Trophoblast cell (in vitro differentiated cells and primary cell): ENCODE data around the gene FEM1B.

Experiments used
- DNase-seq, 2 donors: peaks; one replicate each; pipeline ENCODE4 v3.0.0-alpha.2; 2016
- H2AFZ ChIP-seq: 2 replicates; pipeline ENCODE4 v1.6.1; 2013; ENCODE audit warnings: low read length, moderate library complexity, mild to moderate bottlenecking; ENCODE audit not compliant: insufficient read depth, poor library complexity
- H2AK5ac ChIP-seq: 2 replicates; pipeline ENCODE4 v1.6.1; 2013; ENCODE audit warnings: mild to moderate bottlenecking, low read length
- H2BK120ac ChIP-seq: 2 replicates; pipeline ENCODE4 v1.6.1; 2013; ENCODE audit warnings: low read length, mild to moderate bottlenecking, moderate library complexity; ENCODE audit not compliant: insufficient read depth, poor library complexity
- H2BK12ac ChIP-seq: 2 replicates; pipeline ENCODE4 v1.6.1; 2013; ENCODE audit warnings: mild to moderate bottlenecking, low read length, moderate library complexity
- H2BK5ac ChIP-seq: 2 replicates; pipeline ENCODE4 v1.6.1; 2013; ENCODE audit warnings: low read length, low read depth, moderate library complexity, mild to moderate bottlenecking; ENCODE audit not compliant: poor library complexity
- H3K14ac ChIP-seq: 2 replicates; pipeline ENCODE4 v1.6.1; 2013; ENCODE audit warnings: mild to moderate bottlenecking, low read length
- H3K18ac ChIP-seq: 2 replicates; pipeline ENCODE4 v1.6.1; 2013; ENCODE audit warnings: mild to moderate bottlenecking, low read length
- H3K23ac ChIP-seq: 2 replicates; pipeline ENCODE4 v1.6.1; 2013; ENCODE audit warnings: low read length
- H3K27ac ChIP-seq: 2 replicates; pipeline ENCODE4 v1.5.1; 2013; ENCODE audit warnings: low read depth, mild to moderate bottlenecking, inconsistent platforms, low read length, moderate library complexity
- H3K27me3 ChIP-seq: 2 replicates; pipeline ENCODE4 v1.6.1; 2013; ENCODE audit warnings: inconsistent platforms, mild to moderate bottlenecking, low read length, moderate library complexity; ENCODE audit not compliant: insufficient read depth
- H3K36me3 ChIP-seq, 2 experiments: 1 replicate in 1 of 2; 2 replicates in 1 of 2; pipeline ENCODE4 v1.6.1; 2013; ENCODE audit warnings: low read length in 2 of 2, mild to moderate bottlenecking in 2 of 2, moderate library complexity in 1 of 2; ENCODE audit not compliant: insufficient read depth in 2 of 2, control insufficient read depth in 1 of 2
- H3K4ac ChIP-seq: 2 replicates; pipeline ENCODE4 v1.6.1; 2013; ENCODE audit warnings: low read depth, mild to moderate bottlenecking, low read length, moderate library complexity
- H3K4me1 ChIP-seq, 2 experiments: 1 replicate in 1 of 2; 2 replicates in 1 of 2; pipeline ENCODE4 v1.6.1; 2013; ENCODE audit warnings: low read length in 2 of 2, mild to moderate bottlenecking in 2 of 2, moderate library complexity in 1 of 2; ENCODE audit not compliant: insufficient read depth in 2 of 2, control insufficient read depth in 1 of 2
- H3K4me2 ChIP-seq: 2 replicates; pipeline ENCODE4 v1.6.1; 2013; ENCODE audit warnings: inconsistent platforms, mild to moderate bottlenecking, low read length, moderate library complexity
- H3K4me3 ChIP-seq: 2 replicates; pipeline ENCODE4 v1.5.1; 2013; ENCODE audit warnings: mild to moderate bottlenecking, low read depth, low read length, inconsistent platforms
- H3K79me1 ChIP-seq: one replicate; pipeline ENCODE4 v1.6.1; 2013; ENCODE audit warnings: low read length
- H3K79me2 ChIP-seq: 2 replicates; pipeline ENCODE4 v1.6.1; 2013; ENCODE audit warnings: low read length, mild to moderate bottlenecking; ENCODE audit not compliant: control insufficient read depth, insufficient read depth, poor library complexity
- H3K9ac ChIP-seq: 2 replicates; pipeline ENCODE4 v1.6.1; 2013; ENCODE audit warnings: mild to moderate bottlenecking, low read length
- H3K9me3 ChIP-seq: 2 replicates; pipeline ENCODE4 v1.6.1; 2013; ENCODE audit warnings: low read depth, mild to moderate bottlenecking, control low read depth, inconsistent platforms, low read length; ENCODE audit not compliant: insufficient read depth
- H4K12ac ChIP-seq: 2 replicates; pipeline ENCODE4 v1.6.1; 2013; ENCODE audit warnings: low read depth, mild to moderate bottlenecking, low read length, moderate library complexity
- H4K8ac ChIP-seq: 2 replicates; pipeline ENCODE4 v1.6.1; 2013; ENCODE audit warnings: low read depth, mild to moderate bottlenecking, low read length, moderate library complexity
- H4K91ac ChIP-seq: one replicate; pipeline ENCODE4 v1.6.1; 2013; ENCODE audit warnings: low read depth, mild to moderate bottlenecking, low read length, moderate library complexity
- WGBS: extraction: QIAGEN DNeasy Blood & Tissue Kit; methylation state at CpG from one replicate; pipeline ENCODE4 v1.1.7; 2013; ENCODE audit warnings: missing lambda C conversion rate; ENCODE audit not compliant: insufficient read length, insufficient coverage; ENCODE audit errors: extremely low coverage; 5-methylcytosine and 5-hydroxymethylcytosine counted together

FEM1B gene

DNA sequence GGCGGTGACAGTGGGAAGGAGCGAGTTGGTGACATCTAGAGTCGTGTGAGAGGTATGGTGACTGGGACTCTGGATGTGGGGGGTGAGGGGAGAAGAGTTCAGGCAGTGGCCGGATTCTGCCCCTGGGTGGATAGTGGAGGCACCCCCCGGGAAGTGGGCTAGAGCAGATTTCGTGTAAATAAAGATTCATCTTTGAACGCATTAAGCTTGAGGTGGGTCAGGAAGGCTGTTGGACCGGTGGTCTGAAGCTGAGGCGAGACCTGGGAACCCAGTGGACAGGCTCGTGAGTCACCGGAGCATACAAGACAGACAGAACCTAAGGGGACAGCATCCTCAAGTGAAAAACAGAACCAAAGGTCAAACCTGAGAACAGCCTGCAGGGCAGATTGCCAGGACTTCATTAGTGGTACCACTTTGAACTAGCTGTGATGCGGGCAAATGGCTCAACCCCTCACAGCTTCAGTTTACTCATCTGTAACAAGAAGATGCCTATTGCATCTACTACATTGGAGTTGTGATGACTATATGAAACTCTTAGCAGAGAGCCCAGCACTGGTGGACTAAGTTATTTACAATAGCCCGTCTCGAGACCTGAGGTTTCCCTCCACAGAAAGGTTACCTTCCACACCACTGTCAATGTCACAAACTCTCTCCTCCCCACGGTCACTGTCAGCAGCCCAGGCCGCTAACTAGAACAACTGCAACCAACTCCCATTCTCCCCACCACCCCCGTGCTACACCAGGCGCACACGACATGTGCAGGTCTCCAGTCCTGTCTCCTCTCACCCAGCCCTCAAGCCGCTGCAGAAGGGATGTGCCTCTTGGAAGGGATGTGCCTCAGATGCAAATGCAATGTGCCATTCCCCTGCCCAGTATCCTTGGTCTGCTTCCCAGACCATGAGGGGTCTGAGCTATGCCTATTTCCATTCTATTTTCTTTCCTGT lies 47.1 kb upstream of the FEM1B start:
- H3K9ac ChIP-seq, result peak overlapping the region; percentile 35
- WGBS, result no CpG with 5 or more reads among the region's 20 CpGs
- no peak overlapping the region for H3K23ac ChIP-seq
- no peak overlapping the region for H3K14ac ChIP-seq
- H2AK5ac ChIP-seq, result no peak overlapping the region
- H3K4me3 ChIP-seq, result peak overlapping the region; percentile 97
- no peak overlapping the region for H3K4ac ChIP-seq
- DNase-seq, result peak; percentile 86 to 96
- H3K79me2 ChIP-seq, result peaks cover 11% of the 10 kb centered on the region
- H4K8ac ChIP-seq, result peak overlapping the region; percentile 8
- H3K79me1 ChIP-seq, result peaks cover 7% of the 10 kb centered on the region
- no peak overlapping the region for H3K18ac ChIP-seq
- peak overlapping the region; percentile 2 for H4K12ac ChIP-seq
- no peak overlapping the region for H2BK120ac ChIP-seq
- no peak overlapping the region for H2BK12ac ChIP-seq
- H3K4me1 ChIP-seq, result peaks cover 8 to 14% of the 10 kb centered on the region in 2 experiments
- no peaks in the 10 kb centered on the region for H3K9me3 ChIP-seq
- H2BK5ac ChIP-seq, result no peak overlapping the region
- no peaks in the 10 kb centered on the region for H3K36me3 ChIP-seq
- H3K27me3 ChIP-seq, result no peaks in the 10 kb centered on the region
- H3K4me2 ChIP-seq, result peak overlapping the region; percentile 87
- H3K27ac ChIP-seq, result no peak overlapping the region
- H2AFZ ChIP-seq, result no peak overlapping the region
- H4K91ac ChIP-seq, result no peak overlapping the region

DNA sequence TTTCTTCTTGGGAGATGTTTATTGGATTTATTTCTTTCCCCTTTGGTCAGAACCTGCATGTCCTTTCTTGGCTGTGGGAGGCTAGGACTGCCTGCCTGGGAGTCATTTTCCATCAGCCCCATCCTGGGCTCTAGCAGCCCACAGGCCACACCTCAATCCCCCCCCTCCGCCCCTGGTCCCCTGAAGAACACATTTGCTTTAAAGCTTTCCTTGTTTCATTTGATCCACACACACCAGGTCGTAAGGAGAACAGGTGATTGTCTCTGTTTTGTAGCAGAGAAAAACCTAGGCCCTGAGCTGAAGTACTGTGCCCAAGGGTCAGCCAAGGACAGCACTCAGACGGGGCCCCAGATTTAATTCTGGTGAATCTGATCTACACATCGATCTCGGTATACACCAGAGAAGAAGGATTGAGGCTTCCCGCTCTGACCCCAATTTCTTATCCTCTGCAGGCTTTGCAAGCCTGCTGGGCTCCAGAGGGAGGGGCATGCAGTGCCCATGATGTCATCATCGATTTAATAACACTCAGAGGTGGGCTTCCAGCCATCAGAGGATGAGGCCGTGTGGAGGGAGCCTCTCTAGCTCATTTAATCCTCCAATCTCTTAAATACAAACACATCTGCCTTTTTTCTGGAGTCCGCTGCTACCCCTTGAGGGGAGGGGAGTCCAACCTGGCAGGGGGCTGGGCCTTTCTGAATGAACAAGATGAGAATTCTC lies 46.3 kb upstream of the FEM1B start:
- Histone ChIP-seq H2BK12ac (no peak overlapping the region), H2AFZ (no peak overlapping the region), H4K12ac (no peak overlapping the region), H3K27ac (no peak overlapping the region), H3K4me2 (no peak overlapping the region), H3K79me2 (peaks cover 11% of the 10 kb centered on the region), H2AK5ac (no peak overlapping the region), H4K8ac (no peak overlapping the region), H3K79me1 (peaks cover 7% of the 10 kb centered on the region), H3K36me3 (no peaks in the 10 kb centered on the region), H3K27me3 (no peaks in the 10 kb centered on the region), H4K91ac (no peak overlapping the region), H3K9ac (no peak overlapping the region), H2BK5ac (no peak overlapping the region), H3K23ac (no peak overlapping the region), H3K4ac (no peak overlapping the region), H2BK120ac (no peak overlapping the region), H3K14ac (no peak overlapping the region), H3K4me3 (no peak overlapping the region), H3K18ac (no peak overlapping the region), H3K9me3 (no peaks in the 10 kb centered on the region), H3K4me1 (peaks cover 8 to 14% of the 10 kb centered on the region in 2 experiments)
- WGBS, result no CpG with 5 or more reads among the region's 9 CpGs
- DNase-seq, result no peak

DNA sequence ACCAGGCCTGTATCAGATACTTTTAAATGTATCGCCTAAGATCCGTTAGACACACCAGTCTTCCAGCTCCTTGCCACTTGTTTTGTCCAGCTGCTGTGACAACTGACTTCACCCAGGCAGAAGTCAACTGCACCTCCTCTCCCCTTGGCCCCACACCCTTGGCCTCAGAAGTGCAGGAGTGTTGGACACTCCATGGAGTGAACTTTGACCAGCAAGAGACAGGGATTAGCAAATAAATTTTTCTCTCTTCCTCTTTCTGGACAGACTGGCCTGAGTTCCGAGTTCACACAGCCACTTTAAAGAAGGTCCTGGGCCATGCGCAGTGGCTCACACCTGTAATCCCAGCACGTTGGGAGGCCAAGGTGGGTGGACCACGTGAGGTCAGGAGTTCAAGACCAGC lies 45.1 kb upstream of the FEM1B start:
- no peak overlapping the region for H3K9ac ChIP-seq

DNA sequence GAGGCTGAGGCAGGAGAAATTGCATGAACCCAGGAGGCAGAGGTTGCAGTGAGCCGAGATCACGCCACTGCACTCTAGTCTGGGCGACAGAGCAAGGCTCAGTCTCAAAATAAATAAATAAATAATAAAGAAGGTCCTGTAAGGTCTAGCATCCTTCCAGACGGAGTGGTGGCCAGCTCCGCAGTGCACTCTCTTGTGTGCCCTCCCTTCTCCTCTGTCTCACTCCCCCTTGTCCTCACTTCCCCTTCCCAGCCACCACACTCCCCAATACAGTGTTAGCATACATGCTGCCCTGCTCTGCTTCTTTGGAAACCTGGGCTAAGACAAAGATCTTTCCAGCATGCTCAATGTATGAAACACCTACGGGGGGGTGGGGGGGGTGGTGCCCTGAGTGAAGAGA lies 44.6 kb upstream of the FEM1B start:
- H3K27ac ChIP-seq, result no peak overlapping the region
- H2BK12ac ChIP-seq, result no peak overlapping the region
- no peak overlapping the region for H3K9ac ChIP-seq
- H3K9me3 ChIP-seq, result no peaks in the 10 kb centered on the region
- H4K8ac ChIP-seq, result no peak overlapping the region
- no peak overlapping the region for H3K14ac ChIP-seq
- H2AFZ ChIP-seq, result no peak overlapping the region
- no peak overlapping the region for H2BK120ac ChIP-seq
- no peak overlapping the region for H4K91ac ChIP-seq
- WGBS, result no CpG with 5 or more reads among the region's 6 CpGs
- H3K4me2 ChIP-seq, result no peak overlapping the region
- H3K79me1 ChIP-seq, result peaks cover 7% of the 10 kb centered on the region
- peaks cover 11% of the 10 kb centered on the region for H3K79me2 ChIP-seq
- no peaks in the 10 kb centered on the region for H3K27me3 ChIP-seq
- no peak overlapping the region for H3K4me3 ChIP-seq
- no peak overlapping the region for H2AK5ac ChIP-seq
- no peak overlapping the region for H2BK5ac ChIP-seq
- H4K12ac ChIP-seq, result no peak overlapping the region
- no peak overlapping the region for H3K23ac ChIP-seq
- H3K4ac ChIP-seq, result no peak overlapping the region
- peaks cover 8 to 14% of the 10 kb centered on the region in 2 experiments for H3K4me1 ChIP-seq
- H3K18ac ChIP-seq, result no peak overlapping the region
- H3K36me3 ChIP-seq, result no peaks in the 10 kb centered on the region
- no peak for DNase-seq

More for the DNA sequence above, 45.1 kb upstream of the FEM1B start:
- Histone ChIP-seq H4K12ac (no peak overlapping the region), H2BK12ac (no peak overlapping the region), H2BK5ac (no peak overlapping the region), H3K4me3 (no peak overlapping the region), H3K36me3 (no peaks in the 10 kb centered on the region), H3K18ac (no peak overlapping the region), H2AFZ (no peak overlapping the region), H3K4ac (no peak overlapping the region), H2BK120ac (no peak overlapping the region), H2AK5ac (no peak overlapping the region), H3K27me3 (no peaks in the 10 kb centered on the region), H3K79me2 (peaks cover 11% of the 10 kb centered on the region), H3K27ac (no peak overlapping the region), H3K9me3 (no peaks in the 10 kb centered on the region), H3K14ac (no peak overlapping the region), H3K79me1 (peaks cover 7% of the 10 kb centered on the region), H3K4me2 (no peak overlapping the region), H3K4me1 (peaks cover 8 to 14% of the 10 kb centered on the region in 2 experiments), H4K8ac (no peak overlapping the region), H3K23ac (no peak overlapping the region), H4K91ac (no peak overlapping the region)
- no CpG with 5 or more reads among the region's 6 CpGs for WGBS
- no peak for DNase-seq
